ENCODE data around the gene CDH11.

Gene CDH11

DNA sequence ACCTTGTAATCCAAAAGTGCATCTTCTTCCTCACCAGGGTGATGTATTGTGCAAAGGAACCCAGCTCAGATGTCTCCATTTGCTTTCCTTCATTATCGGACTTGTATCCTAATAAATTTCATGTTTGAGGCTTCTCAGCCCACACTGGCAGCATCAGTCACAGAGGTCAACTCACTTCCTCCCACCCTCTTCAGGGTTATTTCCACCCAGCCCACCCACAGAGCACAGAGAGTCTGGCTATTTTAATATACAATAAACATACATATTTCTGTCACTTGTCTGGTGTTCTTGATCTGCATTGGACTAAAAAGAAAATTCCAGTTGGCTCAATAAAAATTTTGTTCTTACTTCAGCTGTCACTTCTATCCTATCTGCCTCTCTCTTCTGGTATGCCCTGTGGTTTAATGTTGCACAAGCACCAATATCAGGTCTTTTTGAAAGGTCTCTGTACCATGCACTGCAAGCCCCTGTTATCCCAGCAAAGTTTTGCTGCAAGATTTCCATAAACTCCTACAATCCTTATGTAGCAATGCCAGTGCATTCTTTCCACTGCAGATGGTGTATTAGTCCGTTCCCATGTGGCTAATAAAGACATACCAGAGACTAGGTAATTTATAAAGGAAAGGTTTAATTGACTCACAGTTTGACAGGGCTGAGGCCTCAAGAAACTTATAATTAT lies 201.8 kb downstream of the CDH11 start:
- Histone ChIP-seq H3K4me3 (ENCODE audit: severe bottlenecking) (no peak overlapping the region), H3K27me3 (ENCODE audit: insufficient read depth, poor library complexity, severe bottlenecking) (peaks cover 10% of the 10 kb centered on the region), H3K36me3 (ENCODE audit: low read depth) (no peaks in the 10 kb centered on the region; the same call in 1 of the 2 replicates), H3K4me1 (ENCODE audit: insufficient read depth, poor library complexity, severe bottlenecking) (no peaks in the 10 kb centered on the region), H3K27ac (ENCODE audit: poor library complexity, severe bottlenecking) (no peak overlapping the region), H3K9me3 (ENCODE audit: severe bottlenecking) (no peaks in the 10 kb centered on the region)
- TF ChIP-seq, protein P1, sequence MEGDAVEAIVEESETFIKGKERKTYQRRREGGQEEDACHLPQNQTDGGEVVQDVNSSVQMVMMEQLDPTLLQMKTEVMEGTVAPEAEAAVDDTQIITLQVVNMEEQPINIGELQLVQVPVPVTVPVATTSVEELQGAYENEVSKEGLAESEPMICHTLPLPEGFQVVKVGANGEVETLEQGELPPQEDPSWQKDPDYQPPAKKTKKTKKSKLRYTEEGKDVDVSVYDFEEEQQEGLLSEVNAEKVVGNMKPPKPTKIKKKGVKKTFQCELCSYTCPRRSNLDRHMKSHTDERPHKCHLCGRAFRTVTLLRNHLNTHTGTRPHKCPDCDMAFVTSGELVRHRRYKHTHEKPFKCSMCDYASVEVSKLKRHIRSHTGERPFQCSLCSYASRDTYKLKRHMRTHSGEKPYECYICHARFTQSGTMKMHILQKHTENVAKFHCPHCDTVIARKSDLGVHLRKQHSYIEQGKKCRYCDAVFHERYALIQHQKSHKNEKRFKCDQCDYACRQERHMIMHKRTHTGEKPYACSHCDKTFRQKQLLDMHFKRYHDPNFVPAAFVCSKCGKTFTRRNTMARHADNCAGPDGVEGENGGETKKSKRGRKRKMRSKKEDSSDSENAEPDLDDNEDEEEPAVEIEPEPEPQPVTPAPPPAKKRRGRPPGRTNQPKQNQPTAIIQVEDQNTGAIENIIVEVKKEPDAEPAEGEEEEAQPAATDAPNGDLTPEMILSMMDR (IDR thresholded peaks at IDR 0.05; ENCODE audit: poor library complexity, severe bottlenecking): no peak
- ATAC-seq (ENCODE audit: low read depth) (no peak), DNase-seq (ENCODE audit: low spot score) (no peak)

DNA sequence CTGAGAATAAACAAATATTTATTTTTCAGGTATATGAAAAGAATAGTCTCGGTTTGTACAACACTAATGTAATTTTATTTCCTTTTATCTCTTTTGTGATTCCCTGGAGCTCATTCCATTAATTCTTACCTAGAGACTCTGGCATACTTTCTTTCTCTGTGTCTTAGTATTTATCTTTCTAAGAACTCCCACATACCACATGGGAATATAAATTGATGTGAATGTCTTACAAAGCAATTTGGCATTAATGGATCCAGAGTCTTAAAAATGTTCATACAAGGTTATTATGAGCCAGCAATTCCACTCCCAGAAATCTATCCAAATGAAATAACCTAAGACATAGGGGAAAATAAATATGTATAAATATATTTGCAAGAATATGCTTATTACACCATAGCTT lies 202.7 kb downstream of the CDH11 start:
- Histone ChIP-seq H3K36me3 (ENCODE audit: low read depth) (no peaks in the 10 kb centered on the region; the same call in 1 of the 2 replicates), H3K27me3 (ENCODE audit: insufficient read depth, poor library complexity, severe bottlenecking) (peaks cover 10% of the 10 kb centered on the region), H3K4me3 (ENCODE audit: severe bottlenecking) (no peak overlapping the region), H3K27ac (ENCODE audit: poor library complexity, severe bottlenecking) (no peak overlapping the region), H3K9me3 (ENCODE audit: severe bottlenecking) (no peaks in the 10 kb centered on the region), H3K4me1 (ENCODE audit: insufficient read depth, poor library complexity, severe bottlenecking) (no peaks in the 10 kb centered on the region)
- ATAC-seq (ENCODE audit: low read depth): no peak
- TF ChIP-seq, protein P1 (IDR thresholded peaks at IDR 0.05; ENCODE audit: poor library complexity, severe bottlenecking): no peak
- no peak for DNase-seq (ENCODE audit: low spot score)

DNA sequence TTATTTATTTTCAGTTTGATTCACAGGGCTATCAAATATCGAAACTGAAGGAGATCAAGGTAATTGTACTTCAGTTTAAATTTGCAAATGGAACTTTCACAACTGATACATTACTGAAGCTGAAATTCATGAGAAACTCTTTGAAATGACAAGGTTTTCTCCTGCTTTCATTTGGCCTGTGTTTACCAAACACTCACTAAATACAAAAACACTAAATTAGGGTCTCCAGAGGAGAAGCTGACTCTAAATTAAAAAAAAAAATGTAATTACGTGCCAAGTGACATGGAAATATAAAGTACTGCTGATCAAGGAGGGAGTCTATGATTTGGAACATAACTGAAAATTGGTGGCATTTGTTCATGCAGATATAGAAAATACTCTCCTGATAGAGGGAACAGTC lies 205.8 kb downstream of the CDH11 start:
- TF ChIP-seq, protein P1 (IDR thresholded peaks at IDR 0.05; ENCODE audit: poor library complexity, severe bottlenecking): no peak
- Histone ChIP-seq H3K9me3 (ENCODE audit: severe bottlenecking) (no peaks in the 10 kb centered on the region), H3K4me3 (ENCODE audit: severe bottlenecking) (no peak overlapping the region), H3K27ac (ENCODE audit: poor library complexity, severe bottlenecking) (no peak overlapping the region), H3K36me3 (ENCODE audit: low read depth) (no peaks in the 10 kb centered on the region), H3K4me1 (ENCODE audit: insufficient read depth, poor library complexity, severe bottlenecking) (no peaks in the 10 kb centered on the region), H3K27me3 (ENCODE audit: insufficient read depth, poor library complexity, severe bottlenecking) (no peaks in the 10 kb centered on the region)
- no peak for ATAC-seq (ENCODE audit: low read depth)
- no peak for DNase-seq (ENCODE audit: low spot score)

DNA sequence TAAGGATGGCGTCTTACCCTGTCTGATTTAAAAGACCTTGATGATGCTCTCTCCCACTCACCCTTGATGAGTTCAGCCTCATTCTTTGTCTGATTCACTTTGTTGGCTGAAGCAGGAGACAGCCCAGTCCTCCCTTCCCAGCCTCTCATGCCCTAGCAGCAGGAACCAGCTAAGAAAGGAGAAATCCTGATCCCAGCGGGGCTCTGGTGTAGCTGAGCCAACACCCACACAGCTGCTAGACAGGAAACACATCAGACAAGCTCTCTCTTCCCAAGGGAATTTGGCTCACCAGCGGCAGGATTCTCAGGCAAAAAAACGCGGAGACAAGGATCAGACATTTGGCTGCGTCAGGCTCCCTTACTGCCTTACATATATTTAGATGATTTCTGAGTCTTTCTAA lies 211.5 kb downstream of the CDH11 start:
- DNase-seq (ENCODE audit: low spot score): no peak

DNA sequence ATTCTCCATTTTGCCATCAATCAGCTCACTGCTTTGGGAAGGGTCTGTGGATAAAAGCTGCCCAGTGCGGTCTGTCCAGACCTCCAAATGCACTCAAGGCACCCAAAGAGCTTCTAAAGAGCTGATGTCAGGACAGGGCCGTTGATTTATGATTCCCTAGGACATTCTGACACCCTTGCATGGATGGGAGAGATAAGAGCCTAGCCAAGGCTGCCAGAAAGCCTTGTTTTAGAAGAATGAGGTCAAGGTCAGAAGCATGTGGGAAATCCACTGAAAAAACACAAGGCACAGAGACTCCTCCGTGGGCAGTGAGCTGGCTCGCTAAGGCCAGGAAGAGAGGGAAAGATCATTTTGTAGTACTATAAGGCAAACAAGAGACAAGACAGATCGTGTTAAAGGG lies 214.0 kb downstream of the CDH11 start:
- TF ChIP-seq, protein P1 (IDR thresholded peaks at IDR 0.05; ENCODE audit: poor library complexity, severe bottlenecking): no peak
- no peaks in the 10 kb centered on the region for H3K9me3 ChIP-seq (ENCODE audit: severe bottlenecking)
- no peak overlapping the region for H3K27ac ChIP-seq (ENCODE audit: poor library complexity, severe bottlenecking)
- no peak for DNase-seq (ENCODE audit: low spot score)
- ATAC-seq (ENCODE audit: low read depth): no peak
- no peaks in the 10 kb centered on the region for H3K36me3 ChIP-seq (ENCODE audit: low read depth)
- H3K4me1 ChIP-seq (ENCODE audit: insufficient read depth, poor library complexity, severe bottlenecking): no peaks in the 10 kb centered on the region
- H3K4me3 ChIP-seq (ENCODE audit: severe bottlenecking): no peak overlapping the region
- H3K27me3 ChIP-seq (ENCODE audit: insufficient read depth, poor library complexity, severe bottlenecking): no peaks in the 10 kb centered on the region

More for the DNA sequence above, 211.5 kb downstream of the CDH11 start:
- no peak overlapping the region for H3K4me3 ChIP-seq (ENCODE audit: severe bottlenecking)
- H3K27ac ChIP-seq (ENCODE audit: poor library complexity, severe bottlenecking): no peak overlapping the region
- no peaks in the 10 kb centered on the region for H3K9me3 ChIP-seq (ENCODE audit: severe bottlenecking)
- ATAC-seq (ENCODE audit: low read depth): no peak
- H3K4me1 ChIP-seq (ENCODE audit: insufficient read depth, poor library complexity, severe bottlenecking): no peaks in the 10 kb centered on the region
- TF ChIP-seq, protein P1 (IDR thresholded peaks at IDR 0.05; ENCODE audit: poor library complexity, severe bottlenecking): no peak
- H3K36me3 ChIP-seq (ENCODE audit: low read depth): no peaks in the 10 kb centered on the region
- H3K27me3 ChIP-seq (ENCODE audit: insufficient read depth, poor library complexity, severe bottlenecking): no peaks in the 10 kb centered on the region
